ENCODE data around the gene PAPLN.

DNA sequence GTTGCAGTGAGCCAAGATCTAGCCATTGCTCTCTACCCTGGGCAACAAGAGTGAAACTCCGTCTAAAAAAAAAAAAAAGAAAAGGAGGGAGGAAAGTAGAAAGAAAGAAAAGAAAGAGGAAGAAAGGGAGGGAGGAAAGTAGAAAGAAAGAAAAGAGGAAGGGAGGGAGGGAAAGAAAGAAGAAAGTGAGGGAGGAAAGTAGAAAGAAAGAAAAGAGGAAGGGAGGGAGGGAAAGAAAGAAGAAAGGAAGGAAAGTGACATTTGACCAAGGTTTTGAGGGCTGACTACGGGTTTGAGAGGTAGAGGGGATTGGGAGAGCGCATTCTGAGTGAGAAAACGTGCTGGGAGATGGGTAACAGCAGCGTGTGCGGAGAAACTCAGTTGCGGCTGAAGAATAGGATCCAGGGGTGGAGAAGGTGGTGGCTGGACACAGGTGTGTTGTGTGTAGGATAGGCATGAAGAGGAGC, 521 bp upstream of the PAPLN start:
- TF ChIP-seq EZH2 (IDR thresholded peaks at IDR 0.05; ENCODE audit: borderline replicate concordance, low read depth, low read length) = no peak
- TF ChIP-seq, protein P1, sequence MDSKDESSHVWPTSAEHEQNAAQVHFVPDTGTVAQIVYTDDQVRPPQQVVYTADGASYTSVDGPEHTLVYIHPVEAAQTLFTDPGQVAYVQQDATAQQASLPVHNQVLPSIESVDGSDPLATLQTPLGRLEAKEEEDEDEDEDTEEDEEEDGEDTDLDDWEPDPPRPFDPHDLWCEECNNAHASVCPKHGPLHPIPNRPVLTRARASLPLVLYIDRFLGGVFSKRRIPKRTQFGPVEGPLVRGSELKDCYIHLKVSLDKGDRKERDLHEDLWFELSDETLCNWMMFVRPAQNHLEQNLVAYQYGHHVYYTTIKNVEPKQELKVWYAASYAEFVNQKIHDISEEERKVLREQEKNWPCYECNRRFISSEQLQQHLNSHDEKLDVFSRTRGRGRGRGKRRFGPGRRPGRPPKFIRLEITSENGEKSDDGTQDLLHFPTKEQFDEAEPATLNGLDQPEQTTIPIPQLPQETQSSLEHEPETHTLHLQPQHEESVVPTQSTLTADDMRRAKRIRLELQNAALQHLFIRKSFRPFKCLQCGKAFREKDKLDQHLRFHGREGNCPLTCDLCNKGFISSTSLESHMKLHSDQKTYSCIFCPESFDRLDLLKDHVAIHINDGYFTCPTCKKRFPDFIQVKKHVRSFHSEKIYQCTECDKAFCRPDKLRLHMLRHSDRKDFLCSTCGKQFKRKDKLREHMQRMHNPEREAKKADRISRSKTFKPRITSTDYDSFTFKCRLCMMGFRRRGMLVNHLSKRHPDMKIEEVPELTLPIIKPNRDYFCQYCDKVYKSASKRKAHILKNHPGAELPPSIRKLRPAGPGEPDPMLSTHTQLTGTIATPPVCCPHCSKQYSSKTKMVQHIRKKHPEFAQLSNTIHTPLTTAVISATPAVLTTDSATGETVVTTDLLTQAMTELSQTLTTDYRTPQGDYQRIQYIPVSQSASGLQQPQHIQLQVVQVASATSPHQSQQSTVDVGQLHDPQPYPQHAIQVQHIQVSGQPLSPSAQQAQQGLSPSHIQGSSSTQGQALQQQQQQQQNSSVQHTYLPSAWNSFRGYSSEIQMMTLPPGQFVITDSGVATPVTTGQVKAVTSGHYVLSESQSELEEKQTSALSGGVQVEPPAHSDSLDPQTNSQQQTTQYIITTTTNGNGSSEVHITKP (IDR thresholded peaks at IDR 0.05; ENCODE audit: partially characterized antibody) = no peak
- no peak for TF ChIP-seq BRF1 (IDR thresholded peaks at IDR 0.05; ENCODE audit: borderline replicate concordance, extremely low read depth, insufficient read length)
- TF ChIP-seq POLR2AphosphoS5 (IDR thresholded peaks at IDR 0.05; ENCODE audit: control insufficient read depth, insufficient read depth, low read depth, low read length) = no peak
- TF ChIP-seq NRF1 (conservative IDR thresholded peaks at IDR 0.05 in 1 of 2, IDR thresholded peaks at IDR 0.05 in 1 of 2) = no peak
- TF ChIP-seq KAT7 (CRISPR knock-in tag; IDR thresholded peaks at IDR 0.05; ENCODE audit: borderline replicate concordance) = no peak
- TF ChIP-seq, protein P2, sequence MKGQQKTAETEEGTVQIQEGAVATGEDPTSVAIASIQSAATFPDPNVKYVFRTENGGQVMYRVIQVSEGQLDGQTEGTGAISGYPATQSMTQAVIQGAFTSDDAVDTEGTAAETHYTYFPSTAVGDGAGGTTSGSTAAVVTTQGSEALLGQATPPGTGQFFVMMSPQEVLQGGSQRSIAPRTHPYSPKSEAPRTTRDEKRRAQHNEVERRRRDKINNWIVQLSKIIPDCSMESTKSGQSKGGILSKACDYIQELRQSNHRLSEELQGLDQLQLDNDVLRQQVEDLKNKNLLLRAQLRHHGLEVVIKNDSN (CRISPR knock-in tag; IDR thresholded peaks at IDR 0.05) = no peak
- TF ChIP-seq MYC (IDR thresholded peaks at IDR 0.05; ENCODE audit: low read depth, low read length) = no peak
- no peak for TF ChIP-seq MYC (CRISPR knock-in tag; IDR thresholded peaks at IDR 0.05; ENCODE audit: borderline replicate concordance, low read depth)
- TF ChIP-seq ZNF316 (IDR thresholded peaks at IDR 0.05) = no peak
- no peak for TF ChIP-seq TBL1XR1 (IDR thresholded peaks at IDR 0.05; ENCODE audit: low read length in 2 of 2)
- TF ChIP-seq, protein P3, sequence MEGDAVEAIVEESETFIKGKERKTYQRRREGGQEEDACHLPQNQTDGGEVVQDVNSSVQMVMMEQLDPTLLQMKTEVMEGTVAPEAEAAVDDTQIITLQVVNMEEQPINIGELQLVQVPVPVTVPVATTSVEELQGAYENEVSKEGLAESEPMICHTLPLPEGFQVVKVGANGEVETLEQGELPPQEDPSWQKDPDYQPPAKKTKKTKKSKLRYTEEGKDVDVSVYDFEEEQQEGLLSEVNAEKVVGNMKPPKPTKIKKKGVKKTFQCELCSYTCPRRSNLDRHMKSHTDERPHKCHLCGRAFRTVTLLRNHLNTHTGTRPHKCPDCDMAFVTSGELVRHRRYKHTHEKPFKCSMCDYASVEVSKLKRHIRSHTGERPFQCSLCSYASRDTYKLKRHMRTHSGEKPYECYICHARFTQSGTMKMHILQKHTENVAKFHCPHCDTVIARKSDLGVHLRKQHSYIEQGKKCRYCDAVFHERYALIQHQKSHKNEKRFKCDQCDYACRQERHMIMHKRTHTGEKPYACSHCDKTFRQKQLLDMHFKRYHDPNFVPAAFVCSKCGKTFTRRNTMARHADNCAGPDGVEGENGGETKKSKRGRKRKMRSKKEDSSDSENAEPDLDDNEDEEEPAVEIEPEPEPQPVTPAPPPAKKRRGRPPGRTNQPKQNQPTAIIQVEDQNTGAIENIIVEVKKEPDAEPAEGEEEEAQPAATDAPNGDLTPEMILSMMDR (IDR thresholded peaks at IDR 0.05 in 2 of 3, conservative IDR thresholded peaks at IDR 0.05 in 1 of 3; ENCODE audit: insufficient read depth in 2 of 3, low read depth in 1 of 3, low read length in 3 of 3) = no peak
- TF ChIP-seq SLC30A9 (CRISPR knock-in tag; IDR thresholded peaks at IDR 0.05) = no peak
- TF ChIP-seq MAFK (IDR thresholded peaks at IDR 0.05; ENCODE audit: low read length) = no peak
- no peak for TF ChIP-seq ZNF143 (CRISPR knock-in tag; IDR thresholded peaks at IDR 0.05)
